ENCODE data around the gene LRRC32. TPM values are rescaled to one million over a fixed set of nuclear protein-coding genes. Genes with fewer than 3 reads are reported as not detected.

Gene LRRC32
- total and polyA plus RNA-seq, 2 of the 4 experiments (the other 2 are of a cell fraction), result 5.2 to 13.7 TPM

DNA sequence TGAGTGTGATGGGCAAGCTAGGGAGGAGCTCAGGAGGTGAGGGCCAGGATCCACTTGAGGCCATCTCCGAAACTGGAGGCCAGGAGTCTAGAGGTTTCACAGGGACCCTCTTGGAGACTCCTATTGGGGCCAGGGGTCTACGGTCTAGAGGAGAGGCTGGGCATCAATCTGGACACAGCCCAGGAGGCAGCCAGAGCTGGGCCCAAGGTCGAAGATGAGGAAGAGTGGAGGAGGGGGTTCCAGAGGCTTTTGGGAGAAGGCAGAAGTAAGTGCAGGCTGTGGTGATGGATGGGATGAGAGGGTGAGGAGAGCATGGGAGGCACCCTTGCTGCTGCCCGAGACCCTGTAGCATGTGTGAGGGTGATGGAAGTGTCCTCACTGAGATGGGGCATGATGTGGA lies 56.6 kb downstream of the LRRC32 start:
- H3K79me1 ChIP-seq (ENCODE audit: low read depth in 1 of 2, low read length in 2 of 2), result no peaks in the 10 kb centered on the region
- H3K27me3 ChIP-seq (ENCODE audit: control insufficient read depth, insufficient read depth, low read length), result no peaks in the 10 kb centered on the region
- H3K27ac ChIP-seq (ENCODE audit: insufficient read depth, low read length), result no peak overlapping the region
- no TSS peak for BruUV-seq (replicated peaks)
- H3K4me3 ChIP-seq (ENCODE audit: insufficient read depth, low read depth, low read length), result no peak overlapping the region
- ATAC-seq (ENCODE audit: low read depth), result no peak
- peaks cover 4% of the 10 kb centered on the region; the same call in 1 of the 2 replicates for H3K4me1 ChIP-seq (ENCODE audit: control insufficient read depth, insufficient read depth, low read length)
- no peak overlapping the region for H2AFZ ChIP-seq (replicated peaks; ENCODE audit: low read length, poor library complexity)
- no peaks in the 10 kb centered on the region for H3K9me1 ChIP-seq (ENCODE audit: insufficient read depth, low read length)
- H2BK20ac ChIP-seq (ENCODE audit: low read depth, low read length), result no peak overlapping the region
- no peaks in the 10 kb centered on the region for H3K9me3 ChIP-seq (ENCODE audit: control insufficient read depth, insufficient read depth, low read length)
- H3K56ac ChIP-seq (ENCODE audit: extremely low read depth, insufficient read depth, low read length), result no peak overlapping the region
- no peak overlapping the region for H4K91ac ChIP-seq (ENCODE audit: insufficient read depth, low read depth, low read length)
- no peak overlapping the region for H3K18ac ChIP-seq (ENCODE audit: low read depth, low read length)
- H2BK15ac ChIP-seq (ENCODE audit: low read depth, low read length), result no peak overlapping the region
- no peak overlapping the region for H3K14ac ChIP-seq (replicated peaks; ENCODE audit: low read depth, low read length)
- no peak overlapping the region for H3K9ac ChIP-seq (ENCODE audit: low read depth, low read length)
- no peak overlapping the region for H4K8ac ChIP-seq (ENCODE audit: low read depth in 2 of 2, low read length in 2 of 2)
- no peak overlapping the region for H3K23ac ChIP-seq (ENCODE audit: low read depth, low read length)
- no peaks in the 10 kb centered on the region for H3K36me3 ChIP-seq (ENCODE audit: control insufficient read depth, insufficient read depth, low read length)
- no peak overlapping the region for H2AK9ac ChIP-seq (replicated peaks; ENCODE audit: low read depth, low read length, poor library complexity)
- intact Hi-C loops (cut with micrococcal nuclease), result no loop called here
- ChIA-PET POLR2A (ENCODE audit: unreplicated experiment) (no interaction called here), CTCF (no interaction called here)
- H2AK5ac ChIP-seq (ENCODE audit: low read depth, low read length), result no peak overlapping the region
- H3K4ac ChIP-seq (ENCODE audit: low read depth, low read length), result no peak overlapping the region
- 67% methylated on average over 1 of the region's 4 CpGs; no CpG with 5 or more reads in 1 of the 2 experiments for WGBS, 2 experiments (ENCODE audit: extremely low coverage in 2 of 2, insufficient read length in 1 of 2)
- H4K20me1 ChIP-seq (ENCODE audit: insufficient read depth, low read length), result no peaks in the 10 kb centered on the region
- TF ChIP-seq CEBPB (IDR thresholded peaks at IDR 0.05; ENCODE audit: low read depth, low read length), result no peak
- TF ChIP-seq NFE2L2 (IDR thresholded peaks at IDR 0.05; ENCODE audit: low read depth, low read length), result no peak
- no peak for TF ChIP-seq RAD21 (IDR thresholded peaks at IDR 0.05; ENCODE audit: low read length)
- TF ChIP-seq, protein P1, sequence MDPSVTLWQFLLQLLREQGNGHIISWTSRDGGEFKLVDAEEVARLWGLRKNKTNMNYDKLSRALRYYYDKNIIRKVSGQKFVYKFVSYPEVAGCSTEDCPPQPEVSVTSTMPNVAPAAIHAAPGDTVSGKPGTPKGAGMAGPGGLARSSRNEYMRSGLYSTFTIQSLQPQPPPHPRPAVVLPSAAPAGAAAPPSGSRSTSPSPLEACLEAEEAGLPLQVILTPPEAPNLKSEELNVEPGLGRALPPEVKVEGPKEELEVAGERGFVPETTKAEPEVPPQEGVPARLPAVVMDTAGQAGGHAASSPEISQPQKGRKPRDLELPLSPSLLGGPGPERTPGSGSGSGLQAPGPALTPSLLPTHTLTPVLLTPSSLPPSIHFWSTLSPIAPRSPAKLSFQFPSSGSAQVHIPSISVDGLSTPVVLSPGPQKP (IDR thresholded peaks at IDR 0.05; ENCODE audit: borderline replicate concordance, low read depth, low read length), result no peak
- TF ChIP-seq MAZ (IDR thresholded peaks at IDR 0.05; ENCODE audit: borderline replicate concordance, low read depth, low read length), result no peak
- no peak for TF ChIP-seq POLR2A (IDR thresholded peaks at IDR 0.05; ENCODE audit: low read depth, low read length)
- TF ChIP-seq BHLHE40 (IDR thresholded peaks at IDR 0.05; ENCODE audit: low read depth, low read length), result no peak
- TF ChIP-seq MXI1 (IDR thresholded peaks at IDR 0.05; ENCODE audit: borderline replicate concordance, low read depth, low read length), result no peak
- TF ChIP-seq CHD1 (IDR thresholded peaks at IDR 0.05; ENCODE audit: low read depth, low read length), result no peak
- no peak for TF ChIP-seq RFX5 (IDR thresholded peaks at IDR 0.05; ENCODE audit: low read depth, low read length)
- TF ChIP-seq, protein P2, sequence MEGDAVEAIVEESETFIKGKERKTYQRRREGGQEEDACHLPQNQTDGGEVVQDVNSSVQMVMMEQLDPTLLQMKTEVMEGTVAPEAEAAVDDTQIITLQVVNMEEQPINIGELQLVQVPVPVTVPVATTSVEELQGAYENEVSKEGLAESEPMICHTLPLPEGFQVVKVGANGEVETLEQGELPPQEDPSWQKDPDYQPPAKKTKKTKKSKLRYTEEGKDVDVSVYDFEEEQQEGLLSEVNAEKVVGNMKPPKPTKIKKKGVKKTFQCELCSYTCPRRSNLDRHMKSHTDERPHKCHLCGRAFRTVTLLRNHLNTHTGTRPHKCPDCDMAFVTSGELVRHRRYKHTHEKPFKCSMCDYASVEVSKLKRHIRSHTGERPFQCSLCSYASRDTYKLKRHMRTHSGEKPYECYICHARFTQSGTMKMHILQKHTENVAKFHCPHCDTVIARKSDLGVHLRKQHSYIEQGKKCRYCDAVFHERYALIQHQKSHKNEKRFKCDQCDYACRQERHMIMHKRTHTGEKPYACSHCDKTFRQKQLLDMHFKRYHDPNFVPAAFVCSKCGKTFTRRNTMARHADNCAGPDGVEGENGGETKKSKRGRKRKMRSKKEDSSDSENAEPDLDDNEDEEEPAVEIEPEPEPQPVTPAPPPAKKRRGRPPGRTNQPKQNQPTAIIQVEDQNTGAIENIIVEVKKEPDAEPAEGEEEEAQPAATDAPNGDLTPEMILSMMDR (conservative IDR thresholded peaks at IDR 0.05; ENCODE audit: low read depth, low read length), result no peak
- TF ChIP-seq, protein P3, sequence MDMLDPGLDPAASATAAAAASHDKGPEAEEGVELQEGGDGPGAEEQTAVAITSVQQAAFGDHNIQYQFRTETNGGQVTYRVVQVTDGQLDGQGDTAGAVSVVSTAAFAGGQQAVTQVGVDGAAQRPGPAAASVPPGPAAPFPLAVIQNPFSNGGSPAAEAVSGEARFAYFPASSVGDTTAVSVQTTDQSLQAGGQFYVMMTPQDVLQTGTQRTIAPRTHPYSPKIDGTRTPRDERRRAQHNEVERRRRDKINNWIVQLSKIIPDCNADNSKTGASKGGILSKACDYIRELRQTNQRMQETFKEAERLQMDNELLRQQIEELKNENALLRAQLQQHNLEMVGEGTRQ (IDR thresholded peaks at IDR 0.05; ENCODE audit: low read depth, low read length), result no peak
- no peak for TF ChIP-seq SMC3 (IDR thresholded peaks at IDR 0.05; ENCODE audit: low read depth, low read length)
- no peak for TF ChIP-seq RCOR1 (IDR thresholded peaks at IDR 0.05; ENCODE audit: insufficient replicate concordance, low read length)
- H2BK5ac ChIP-seq (ENCODE audit: low read depth, low read length, poor library complexity, severe bottlenecking), result no peak overlapping the region
- DNase-seq, result no peak
- in situ Hi-C loops (cut with MboI; ENCODE audit: low sequenced_read_pairs), result no loop called here
- no peak overlapping the region for H4K5ac ChIP-seq (ENCODE audit: low read depth, low read length)
- no peak overlapping the region for H2BK120ac ChIP-seq (ENCODE audit: low read depth, low read length)
- dilution Hi-C loops (cut with HindIII; ENCODE audit: low sequenced_read_pairs, unreplicated experiment), result no loop called here
- H3K4me2 ChIP-seq (ENCODE audit: low read depth, low read length), result no peak overlapping the region

Data from IMR-90 (cell line).